GM20000 (cell line): ENCODE measurements around the gene RNF207.

ENCODE experiments used
- DNase-seq: peaks from one replicate; pipeline ENCODE4 v3.0.0; 2012; ENCODE audit warnings: low spot score
- TF ChIP-seq, protein P1 (sequence below): IDR thresholded peaks from 2 replicates; pipeline ENCODE4 v1.5.1; 2012; ENCODE audit warnings: mild to moderate bottlenecking, control low read depth; ENCODE audit errors: extremely low read depth, missing control alignments

RNF207 gene

DNA sequence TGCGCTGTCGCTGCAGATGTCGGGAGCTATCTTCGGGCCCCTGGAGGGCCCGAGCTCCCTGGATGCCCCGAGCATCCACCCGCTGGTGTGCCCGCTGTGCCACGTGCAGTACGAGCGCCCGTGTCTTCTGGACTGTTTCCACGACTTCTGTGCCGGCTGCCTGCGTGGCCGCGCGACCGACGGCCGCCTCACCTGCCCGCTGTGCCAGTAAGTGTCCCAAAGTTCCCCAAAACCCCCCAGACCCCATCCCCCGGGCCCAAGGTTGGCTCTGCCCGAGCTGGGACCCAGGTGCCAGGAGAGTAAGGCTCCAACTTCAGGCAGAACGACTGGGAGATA is 569 bp downstream of the RNF207 start:
- DNase-seq, result no peak
- TF ChIP-seq, protein P1, sequence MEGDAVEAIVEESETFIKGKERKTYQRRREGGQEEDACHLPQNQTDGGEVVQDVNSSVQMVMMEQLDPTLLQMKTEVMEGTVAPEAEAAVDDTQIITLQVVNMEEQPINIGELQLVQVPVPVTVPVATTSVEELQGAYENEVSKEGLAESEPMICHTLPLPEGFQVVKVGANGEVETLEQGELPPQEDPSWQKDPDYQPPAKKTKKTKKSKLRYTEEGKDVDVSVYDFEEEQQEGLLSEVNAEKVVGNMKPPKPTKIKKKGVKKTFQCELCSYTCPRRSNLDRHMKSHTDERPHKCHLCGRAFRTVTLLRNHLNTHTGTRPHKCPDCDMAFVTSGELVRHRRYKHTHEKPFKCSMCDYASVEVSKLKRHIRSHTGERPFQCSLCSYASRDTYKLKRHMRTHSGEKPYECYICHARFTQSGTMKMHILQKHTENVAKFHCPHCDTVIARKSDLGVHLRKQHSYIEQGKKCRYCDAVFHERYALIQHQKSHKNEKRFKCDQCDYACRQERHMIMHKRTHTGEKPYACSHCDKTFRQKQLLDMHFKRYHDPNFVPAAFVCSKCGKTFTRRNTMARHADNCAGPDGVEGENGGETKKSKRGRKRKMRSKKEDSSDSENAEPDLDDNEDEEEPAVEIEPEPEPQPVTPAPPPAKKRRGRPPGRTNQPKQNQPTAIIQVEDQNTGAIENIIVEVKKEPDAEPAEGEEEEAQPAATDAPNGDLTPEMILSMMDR, result no peak

DNA sequence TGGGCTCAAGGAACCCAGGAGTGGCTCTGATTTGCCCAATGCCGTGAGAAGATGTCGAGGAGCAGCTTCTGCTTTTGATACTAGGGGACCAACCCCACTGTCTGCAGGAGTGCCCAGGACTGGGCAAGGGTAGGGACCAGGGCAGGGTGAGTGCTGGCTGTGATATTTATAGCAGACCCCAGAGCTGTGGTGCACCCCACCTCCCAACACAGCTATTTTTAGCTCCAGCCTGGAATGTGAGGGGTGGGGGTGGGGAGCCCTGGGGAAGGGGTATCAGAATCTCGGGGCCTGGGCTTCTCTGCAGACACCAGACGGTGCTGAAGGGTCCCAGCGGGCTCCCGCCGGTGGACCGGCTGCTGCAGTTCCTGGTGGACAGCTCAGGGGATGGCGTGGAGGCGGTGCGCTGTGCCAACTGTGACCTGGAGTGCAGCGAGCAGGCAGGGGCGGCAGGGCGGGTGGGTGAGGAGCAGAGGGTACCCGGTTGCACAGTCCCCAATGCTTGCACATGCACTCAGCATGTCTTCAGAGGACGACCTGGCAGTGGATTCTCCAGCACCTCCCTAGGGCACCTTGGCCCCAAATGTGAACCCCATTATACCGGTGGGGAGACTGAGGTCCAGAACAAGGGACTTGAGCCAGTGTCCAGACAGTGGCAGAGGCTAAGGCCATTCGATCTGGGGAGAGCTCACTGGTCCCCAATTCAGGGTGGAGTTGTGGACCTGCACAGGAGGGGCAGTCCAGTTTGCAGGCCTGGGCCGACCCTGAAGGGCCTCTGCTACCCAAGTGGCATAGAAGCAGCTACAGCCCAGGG is 1.4 kb downstream of the RNF207 start:
- DNase-seq, result no peak
- TF ChIP-seq, protein P1, result no peak

DNA sequence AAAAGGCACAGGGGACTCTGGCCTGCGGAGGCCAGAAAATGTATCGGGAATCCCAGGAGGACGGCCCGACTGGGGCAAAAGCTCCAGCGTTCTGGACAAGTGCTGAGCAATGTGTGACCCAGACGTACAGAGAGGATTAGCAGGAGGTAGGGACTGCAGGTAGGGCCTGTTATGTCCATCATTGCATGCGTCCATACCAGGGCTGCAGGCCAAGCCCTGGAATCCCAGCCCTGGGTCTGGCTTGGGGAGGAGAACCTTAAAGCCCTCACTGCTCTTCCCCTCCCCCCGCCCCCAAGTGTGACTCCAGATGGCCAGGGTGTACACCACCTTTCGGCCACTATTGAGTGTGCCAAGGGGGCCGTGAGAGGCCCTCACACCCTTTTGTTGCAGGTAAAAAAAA is 2.0 kb downstream of the RNF207 start:
- DNase-seq, result no peak
- TF ChIP-seq, protein P1, result no peak

DNA sequence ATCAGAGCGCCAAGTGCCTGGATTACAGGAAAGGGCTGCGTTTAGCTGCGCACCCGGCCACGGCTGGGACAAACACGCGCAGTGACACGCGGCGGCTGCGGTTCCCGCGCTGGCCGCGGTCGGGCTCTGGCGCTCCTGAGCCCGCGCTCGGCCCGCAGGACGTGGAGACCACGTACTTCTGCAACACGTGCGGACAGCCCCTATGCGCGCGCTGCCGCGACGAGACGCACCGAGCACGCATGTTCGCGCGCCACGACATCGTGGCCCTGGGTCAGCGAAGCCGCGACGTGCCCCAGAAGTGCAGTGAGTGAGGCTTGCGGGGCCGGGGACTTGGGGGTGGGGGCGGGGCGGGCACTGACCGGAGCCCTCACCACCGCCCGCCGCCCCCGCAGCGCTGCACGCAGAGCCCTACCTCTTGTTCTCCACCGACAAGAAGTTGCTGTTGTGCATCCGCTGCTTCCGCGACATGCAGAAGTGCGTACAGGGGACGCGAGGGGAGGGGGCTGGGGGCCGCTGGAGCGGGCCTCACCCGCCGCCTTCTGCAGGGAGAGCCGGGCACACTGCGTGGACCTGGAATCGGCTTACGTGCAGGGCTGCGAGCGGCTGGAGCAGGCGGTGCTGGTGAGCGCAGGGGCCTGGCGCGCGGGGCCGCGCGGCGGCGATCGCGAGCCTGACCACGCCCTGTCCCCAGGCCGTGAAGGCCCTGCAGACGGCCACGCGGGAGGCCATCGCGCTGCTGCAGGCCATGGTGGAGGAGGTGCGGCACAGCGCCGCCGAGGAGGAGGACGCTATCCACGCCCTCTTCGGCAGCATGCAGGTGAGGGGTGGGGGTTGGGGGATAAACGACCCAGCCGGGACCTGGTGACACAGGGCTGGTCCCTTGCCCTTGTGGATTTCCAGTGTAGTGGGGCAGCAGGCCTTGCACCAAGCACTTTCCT is 3.1 kb downstream of the RNF207 start:
- DNase-seq, result peak; percentile 80

DNA sequence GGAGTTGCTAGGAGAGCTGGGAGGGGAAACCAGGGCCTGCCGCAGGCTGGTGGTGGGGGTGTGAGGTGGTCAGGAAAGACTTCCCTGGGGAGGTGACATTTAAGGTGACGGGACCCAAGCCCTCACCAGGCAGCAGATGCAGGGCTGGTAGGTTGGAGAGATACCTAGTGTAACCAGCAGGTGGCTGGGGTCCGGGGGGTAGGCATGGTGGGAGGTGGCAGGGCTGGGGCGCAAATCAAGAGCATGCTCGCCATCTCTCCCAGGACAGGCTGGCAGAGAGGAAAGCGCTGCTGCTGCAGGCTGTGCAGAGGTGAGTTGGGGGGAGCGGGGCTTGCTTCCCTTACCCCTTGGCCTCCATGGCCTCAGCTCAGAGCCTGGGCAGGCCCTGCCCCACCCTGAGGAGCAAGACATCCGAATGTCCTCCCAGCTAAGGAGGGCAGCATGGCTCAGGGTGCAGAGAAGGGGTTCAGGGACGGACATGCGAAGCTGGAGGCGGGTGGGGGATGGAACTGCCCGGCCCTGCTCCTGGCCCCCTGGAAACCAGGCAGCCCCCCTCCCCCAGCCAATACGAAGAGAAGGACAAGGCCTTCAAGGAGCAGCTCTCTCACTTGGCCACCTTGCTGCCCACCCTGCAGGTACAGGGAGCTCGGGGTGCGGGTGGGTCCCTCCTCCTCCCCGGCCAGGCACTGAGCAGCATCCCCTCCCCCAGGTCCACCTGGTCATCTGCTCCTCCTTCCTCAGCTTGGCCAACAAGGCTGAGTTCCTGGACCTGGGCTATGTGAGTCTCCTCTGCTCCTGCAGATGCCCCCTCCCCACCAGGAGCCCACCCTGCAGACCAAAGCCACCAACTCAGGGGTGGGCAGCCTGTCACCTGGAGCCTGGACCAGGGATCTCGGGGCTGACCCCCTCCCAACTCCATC is 4.0 kb downstream of the RNF207 start:
- DNase-seq, result peak; percentile 34
- TF ChIP-seq, protein P1, result no peak

More for the DNA sequence above, 3.1 kb downstream of the RNF207 start:
- TF ChIP-seq, protein P1, result peak; percentile 64

DNA sequence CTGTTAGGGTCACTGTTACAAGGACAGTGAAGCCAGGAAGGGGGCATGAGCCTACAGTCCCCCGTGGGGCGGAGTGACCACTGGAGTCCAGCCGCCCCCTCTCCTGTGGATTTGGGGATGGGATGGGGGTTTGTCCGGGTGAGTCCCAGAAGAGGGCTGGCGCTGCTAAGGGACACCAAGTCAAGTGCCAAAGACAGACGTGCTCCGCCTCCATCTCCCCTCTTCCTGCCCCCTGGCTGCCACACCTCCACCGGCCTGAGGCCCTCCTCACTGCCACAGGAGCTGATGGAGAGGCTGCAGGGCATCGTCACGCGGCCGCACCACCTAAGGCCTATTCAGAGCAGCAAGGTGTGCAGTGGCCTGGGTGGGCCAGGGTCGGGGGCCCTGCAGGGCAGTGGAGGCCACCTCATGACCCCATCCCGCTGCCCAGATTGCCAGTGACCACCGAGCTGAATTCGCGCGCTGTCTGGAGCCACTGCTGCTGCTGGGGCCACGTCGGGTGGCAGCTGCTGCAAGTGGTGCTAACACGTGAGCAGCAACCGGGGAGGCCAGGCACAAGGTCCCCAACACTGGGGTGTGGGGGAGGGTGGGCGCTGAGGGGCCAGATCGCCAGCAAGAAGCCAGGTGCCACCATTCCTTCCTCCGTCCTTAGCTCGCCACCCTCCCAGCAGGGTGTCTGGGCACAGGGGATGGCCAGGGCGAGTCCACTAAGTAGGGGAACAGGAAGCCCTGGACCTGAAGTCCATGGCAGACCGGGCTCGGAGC is 4.9 kb downstream of the RNF207 start:
- no peak for DNase-seq
- TF ChIP-seq, protein P1, result no peak
